Mesothelial cell of epicardium (in vitro differentiated cells): ENCODE measurements around the gene SDF4. TPM values are rescaled to one million over a fixed set of nuclear protein-coding genes. Genes with fewer than 3 reads are reported as not detected.

Source experiments
- DNase-seq, 2 experiments: peaks; one replicate each; pipeline ENCODE4 v3.0.0; 2021; ENCODE audit warnings: low spot score in 2 of 2; ENCODE audit not compliant: unreplicated experiment in 2 of 2
- H3K27ac Mint-ChIP-seq: 2 replicates; pipeline ENCODE4 v1.8.0; 2021; ENCODE audit warnings: mixed read lengths
- H3K27me3 Mint-ChIP-seq: 2 replicates; pipeline ENCODE4 v1.8.0; 2021; ENCODE audit warnings: low read depth, mixed read lengths
- H3K36me3 Mint-ChIP-seq: 2 replicates; pipeline ENCODE4 v1.8.0; 2021; ENCODE audit warnings: mixed read lengths
- H3K4me1 Mint-ChIP-seq: 2 replicates; pipeline ENCODE4 v1.8.0; 2021; ENCODE audit warnings: mixed read lengths
- H3K4me3 Mint-ChIP-seq: 2 replicates; pipeline ENCODE4 v1.8.0; 2021; ENCODE audit warnings: mild to moderate bottlenecking, moderate library complexity, mixed read lengths
- H3K9me3 Mint-ChIP-seq: 2 replicates; pipeline ENCODE4 v1.8.0; 2021; ENCODE audit warnings: mixed read lengths
- total RNA-seq: library from RNA; stranded (reverse); gene quantifications from 3 replicates; pipeline ENCODE4 v1.2.1, GENCODE V29; 2021
- TF ChIP-seq, protein P1 (sequence below): fragments of 200-600 bp; sonication (generic); IDR thresholded peaks from one replicate; pipeline ENCODE4 v1.5.0; 2021; ENCODE audit warnings: antibody characterized with exemption; ENCODE audit not compliant: unreplicated experiment

The SDF4 gene
- total RNA-seq, 1 donor from 2014 or later = 108 TPM

DNA sequence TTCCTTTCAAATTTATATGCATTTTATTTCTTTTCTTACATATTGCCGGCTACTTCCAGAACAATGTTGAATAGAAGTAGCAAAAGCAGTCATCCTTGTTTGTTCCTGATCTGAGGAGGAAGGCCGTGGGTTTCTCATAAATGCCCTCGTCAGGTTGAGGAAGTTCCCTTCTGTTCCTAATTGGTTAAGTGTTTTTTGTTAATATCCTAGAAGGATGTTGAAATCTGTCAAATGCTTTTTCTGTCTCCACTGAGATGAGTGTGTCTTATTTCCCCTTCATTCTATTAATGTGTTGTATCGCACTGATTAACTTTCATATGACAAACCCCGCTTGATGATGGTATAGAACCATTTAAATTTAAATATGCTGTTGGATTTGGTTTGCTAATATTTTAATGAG lies 42.7 kb downstream of the SDF4 start:
- Mint-ChIP-seq H3K4me3 (no peak overlapping the region), H3K4me1 (no peaks in the 10 kb centered on the region), H3K27ac (no peak overlapping the region), H3K27me3 (peaks cover 8% of the 10 kb centered on the region), H3K36me3 (no peaks in the 10 kb centered on the region), H3K9me3 (peaks cover 21% of the 10 kb centered on the region)
- TF ChIP-seq, protein P1, sequence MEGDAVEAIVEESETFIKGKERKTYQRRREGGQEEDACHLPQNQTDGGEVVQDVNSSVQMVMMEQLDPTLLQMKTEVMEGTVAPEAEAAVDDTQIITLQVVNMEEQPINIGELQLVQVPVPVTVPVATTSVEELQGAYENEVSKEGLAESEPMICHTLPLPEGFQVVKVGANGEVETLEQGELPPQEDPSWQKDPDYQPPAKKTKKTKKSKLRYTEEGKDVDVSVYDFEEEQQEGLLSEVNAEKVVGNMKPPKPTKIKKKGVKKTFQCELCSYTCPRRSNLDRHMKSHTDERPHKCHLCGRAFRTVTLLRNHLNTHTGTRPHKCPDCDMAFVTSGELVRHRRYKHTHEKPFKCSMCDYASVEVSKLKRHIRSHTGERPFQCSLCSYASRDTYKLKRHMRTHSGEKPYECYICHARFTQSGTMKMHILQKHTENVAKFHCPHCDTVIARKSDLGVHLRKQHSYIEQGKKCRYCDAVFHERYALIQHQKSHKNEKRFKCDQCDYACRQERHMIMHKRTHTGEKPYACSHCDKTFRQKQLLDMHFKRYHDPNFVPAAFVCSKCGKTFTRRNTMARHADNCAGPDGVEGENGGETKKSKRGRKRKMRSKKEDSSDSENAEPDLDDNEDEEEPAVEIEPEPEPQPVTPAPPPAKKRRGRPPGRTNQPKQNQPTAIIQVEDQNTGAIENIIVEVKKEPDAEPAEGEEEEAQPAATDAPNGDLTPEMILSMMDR = no peak
- DNase-seq = no peak

DNA sequence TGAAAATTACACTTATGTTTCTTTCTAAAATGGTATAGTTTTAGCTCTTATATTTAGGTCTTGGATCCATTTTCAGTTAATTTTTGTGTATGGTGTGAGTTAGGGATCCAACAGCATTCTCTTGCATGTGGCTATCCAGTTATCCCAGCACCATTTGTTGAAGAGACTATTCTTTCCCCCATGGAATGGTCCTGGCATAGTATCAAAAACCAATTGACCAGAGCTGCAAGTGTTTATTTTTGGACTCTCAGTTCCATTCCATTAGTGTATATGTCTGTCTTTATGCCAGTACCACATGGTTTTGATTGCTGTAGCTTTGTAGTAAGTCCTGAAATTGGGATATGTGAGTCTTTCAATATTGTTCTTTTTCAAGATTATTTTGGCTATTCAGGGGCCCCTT lies 43.9 kb downstream of the SDF4 start:
- no peak for DNase-seq
- TF ChIP-seq, protein P1 = no peak
- peaks cover 19% of the 10 kb centered on the region for H3K9me3 Mint-ChIP-seq
- H3K27ac Mint-ChIP-seq = no peak overlapping the region
- no peak overlapping the region for H3K4me3 Mint-ChIP-seq
- no peaks in the 10 kb centered on the region for H3K36me3 Mint-ChIP-seq
- H3K27me3 Mint-ChIP-seq = peaks cover 8% of the 10 kb centered on the region
- no peaks in the 10 kb centered on the region for H3K4me1 Mint-ChIP-seq

DNA sequence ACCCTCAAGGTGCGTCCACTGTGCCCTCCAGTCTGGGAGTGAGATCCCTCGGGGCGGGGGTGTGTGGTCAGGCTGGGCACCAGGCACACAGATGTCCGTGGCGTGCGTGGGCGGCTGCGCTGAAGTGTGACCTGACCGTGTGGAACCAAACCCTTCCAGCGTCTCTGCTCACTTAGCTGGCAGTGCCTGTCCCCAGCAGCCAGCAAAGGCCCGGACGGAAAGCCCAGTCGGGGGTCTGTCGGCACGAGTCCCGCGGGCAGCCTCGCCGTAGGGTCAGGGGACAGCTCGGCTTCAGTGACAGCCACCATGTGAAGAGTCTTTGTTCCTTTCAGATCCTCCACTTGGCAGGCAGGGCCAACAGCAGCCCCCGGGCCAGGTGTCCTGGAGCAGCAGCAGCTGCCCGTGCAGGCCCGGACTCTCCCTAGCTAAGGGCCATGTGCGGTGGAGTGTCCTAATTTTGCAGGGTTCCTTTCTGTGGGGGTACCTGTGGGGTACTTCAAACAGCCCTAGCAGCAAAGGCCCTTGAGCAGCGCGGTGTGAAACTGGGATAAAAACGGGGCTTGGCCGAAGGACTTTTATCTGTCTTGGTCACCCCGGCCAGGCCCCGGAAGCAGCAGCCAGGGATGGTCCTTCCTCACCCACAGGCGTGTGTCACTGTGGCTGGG lies 46.6 kb downstream of the SDF4 start:
- Mint-ChIP-seq H3K4me1 (no peaks in the 10 kb centered on the region), H3K4me3 (no peak overlapping the region), H3K36me3 (no peaks in the 10 kb centered on the region), H3K27ac (no peak overlapping the region), H3K27me3 (peaks cover 9% of the 10 kb centered on the region), H3K9me3 (peaks cover 6% of the 10 kb centered on the region)
- DNase-seq = no peak
- TF ChIP-seq, protein P1 = no peak

DNA sequence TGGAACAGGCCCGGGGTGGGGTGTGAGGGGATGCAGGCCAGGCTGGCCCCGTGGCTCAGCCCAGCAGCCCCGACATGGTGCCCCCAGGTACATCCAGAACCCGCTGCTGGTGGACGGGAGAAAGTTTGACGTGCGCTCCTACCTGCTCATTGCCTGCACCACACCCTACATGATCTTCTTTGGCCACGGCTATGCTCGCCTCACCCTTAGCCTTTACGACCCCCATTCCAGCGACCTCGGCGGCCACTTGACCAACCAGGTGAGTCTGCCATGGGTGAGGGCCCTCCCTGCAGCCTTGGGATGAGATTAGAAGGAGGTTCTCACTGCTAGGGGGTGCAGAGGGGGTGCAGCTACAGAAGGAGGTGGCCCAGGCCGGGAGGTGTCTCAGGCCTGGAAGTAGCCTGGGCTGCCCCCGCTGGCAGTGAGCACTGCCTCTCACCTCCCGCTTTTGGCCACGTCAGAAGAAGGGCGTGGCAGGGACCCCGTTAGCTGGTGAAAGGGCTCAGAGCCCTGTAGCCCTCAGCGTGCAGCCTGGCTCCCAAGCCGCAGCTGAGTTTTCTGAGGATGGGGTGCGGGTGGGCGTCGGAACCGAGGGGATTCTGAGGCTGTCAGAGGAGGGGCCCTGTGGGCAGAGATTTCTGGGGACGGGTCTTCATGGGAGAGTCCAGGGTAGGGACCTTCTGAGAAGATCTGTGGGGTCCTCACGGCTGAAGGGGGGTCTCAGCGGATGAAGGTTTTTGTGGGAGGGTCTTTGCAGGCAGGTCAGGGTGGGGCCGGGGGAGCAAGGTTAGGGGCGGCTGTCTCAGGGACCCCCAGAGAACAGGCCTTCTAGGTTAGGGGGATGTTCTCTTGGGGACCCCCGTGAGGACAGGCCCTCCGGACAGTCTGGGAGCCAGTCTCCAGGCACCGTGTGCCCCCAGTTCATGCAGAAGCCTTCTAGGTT lies 47.7 kb downstream of the SDF4 start:
- no peaks in the 10 kb centered on the region for H3K4me1 Mint-ChIP-seq
- H3K9me3 Mint-ChIP-seq = peaks cover 4% of the 10 kb centered on the region

DNA sequence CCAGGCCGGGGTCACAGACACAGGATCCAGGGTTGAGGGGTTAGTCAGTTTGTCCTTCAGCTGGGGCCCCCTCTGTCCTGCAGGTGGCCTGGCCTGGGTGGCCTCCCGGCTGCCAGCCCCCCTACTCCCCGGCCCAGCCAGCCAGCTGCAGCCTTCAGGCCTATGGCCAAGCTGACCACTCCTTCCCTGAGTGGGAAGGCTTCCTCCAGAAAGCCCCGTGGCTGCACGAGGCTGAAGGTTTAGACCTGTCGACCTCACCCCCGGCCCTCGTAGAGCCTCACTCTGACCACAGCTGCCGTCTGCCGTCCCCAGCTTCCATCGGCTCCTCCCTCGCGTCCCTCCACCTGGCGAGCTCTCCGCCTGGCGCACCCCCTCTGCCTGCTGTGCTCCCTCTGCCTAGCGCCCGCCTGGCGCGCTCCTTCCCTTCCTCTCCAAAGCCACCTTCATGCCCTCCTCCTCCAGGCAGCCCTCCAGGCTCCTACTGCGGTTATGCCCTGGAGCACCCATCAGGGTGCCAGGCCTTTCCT lies 48.5 kb downstream of the SDF4 start:
- TF ChIP-seq, protein P1 = no peak
- H3K27ac Mint-ChIP-seq = no peak overlapping the region
- no peaks in the 10 kb centered on the region for H3K9me3 Mint-ChIP-seq
- no peaks in the 10 kb centered on the region for H3K4me1 Mint-ChIP-seq
- H3K4me3 Mint-ChIP-seq = no peak overlapping the region
- peaks cover 1% of the 10 kb centered on the region for H3K27me3 Mint-ChIP-seq
- peak in 1 of 2 experiments; percentile 16 for DNase-seq
- H3K36me3 Mint-ChIP-seq = no peaks in the 10 kb centered on the region

More for the DNA sequence above, 47.7 kb downstream of the SDF4 start:
- H3K27ac Mint-ChIP-seq = no peak overlapping the region
- no peak for DNase-seq
- peaks cover 4% of the 10 kb centered on the region for H3K27me3 Mint-ChIP-seq
- TF ChIP-seq, protein P1 = no peak
- H3K4me3 Mint-ChIP-seq = no peak overlapping the region
- no peaks in the 10 kb centered on the region for H3K36me3 Mint-ChIP-seq
